K562 (cell line): ENCODE results near the gene LRRC1. TPM values are rescaled to one million over a fixed set of nuclear protein-coding genes. Genes with fewer than 3 reads are reported as not detected.

Source experiments
- ATAC-seq: fragments of 200-7000 bp; cut with Tn5 transposase; 3 replicates; pipeline ENCODE4 v1.9.1; 2020; ENCODE audit warnings: moderate library complexity
- BruUV-seq: library from RNA; stranded (reverse); fragments of 400-500 nt; replicated peaks from 2 replicates; lab custom pipeline; 2021; lab: Mats Ljungman, UMichigan
- CTCF ChIA-PET: fragments of 300-600 bp; formaldehyde crosslinking; extraction: SDS; loops from one replicate; lab custom pipeline; 2021; ENCODE audit warnings: low intra/inter-chr PET ratio; lab: Yijun Ruan, JAX
- POLR2A ChIA-PET: fragments of 300-600, 350-650 bp; sonication (Branson Sonifier 250); formaldehyde crosslinking; extraction: SDS; loops from one replicate; lab custom pipeline; 2021; ENCODE audit warnings: antibody characterized with exemption, inconsistent platforms; lab: Yijun Ruan, JAX
- DNase-seq, 4 experiments: peaks; one replicate each; pipeline versions ENCODE4 v3.0.0 to v3.0.0-alpha.2; 2011 to 2018; ENCODE audit warnings: low spot score in 3 of 4, mixed read lengths in 3 of 4; ENCODE audit errors: extremely low read depth in 1 of 4
- FAIRE-seq: peaks from 2 replicates; lab custom pipeline; 2011; peaks lifted over from hg19 to GRCh38; lab: Jason Lieb, UNC
- H2AFZ ChIP-seq: 2 replicates; pipeline ENCODE4 v1.6.0; 2011; ENCODE audit warnings: low read depth, low read length, control low read depth, inconsistent platforms
- H3K27ac ChIP-seq: fragments of 200-600 bp; 3 replicates; pipeline ENCODE4 v1.8.0; 2011; ENCODE audit warnings: low read depth, mild to moderate bottlenecking, control low read depth, inconsistent platforms, low read length, moderate library complexity, mixed read lengths; ENCODE audit errors: extremely low read depth
- H3K27me3 ChIP-seq, 2 experiments: fragments of 300-600 bp in 1 of 2; 2 replicates in 1 of 2; 3 replicates in 1 of 2; pipeline versions ENCODE4 v1.6.0 to v1.8.0; 2011; ENCODE audit warnings: inconsistent platforms in 2 of 2, low read length in 2 of 2, mild to moderate bottlenecking in 1 of 2, mixed read lengths in 1 of 2, moderate library complexity in 1 of 2; ENCODE audit not compliant: control insufficient read depth in 2 of 2, insufficient read depth in 2 of 2
- H3K36me3 ChIP-seq: fragments of 300-600 bp; 3 replicates; pipeline ENCODE4 v1.8.0; 2011; ENCODE audit warnings: mild to moderate bottlenecking, low read length, inconsistent platforms; ENCODE audit not compliant: control insufficient read depth, insufficient read depth
- H3K4me1 ChIP-seq, 2 experiments: fragments of 200-600 bp in 1 of 2; replicated peaks in 1 of 2; 2 replicates in 1 of 2; 3 replicates in 1 of 2; pipeline versions ENCODE4 v1.5.1 to v1.8.0; 2011; ENCODE audit warnings: inconsistent platforms in 2 of 2, low read length in 2 of 2, mild to moderate bottlenecking in 1 of 2, mixed read lengths in 1 of 2, moderate library complexity in 1 of 2; ENCODE audit not compliant: control insufficient read depth in 2 of 2, insufficient read depth in 2 of 2
- H3K4me2 ChIP-seq: 2 replicates; pipeline ENCODE4 v1.6.1; 2011; ENCODE audit warnings: low read length, control low read depth, inconsistent platforms, mixed read lengths; ENCODE audit not compliant: insufficient read depth
- H3K4me3 ChIP-seq: fragments of 200-600 bp; sonication (generic), shearing (Covaris generic); 2 replicates; pipeline ENCODE4 v1.5.1; 2016; ENCODE audit warnings: control low read depth, inconsistent platforms
- H3K79me2 ChIP-seq: fragments of 200-600 bp; 3 replicates; pipeline ENCODE4 v1.8.0; 2011; ENCODE audit warnings: low read length, inconsistent platforms; ENCODE audit not compliant: control insufficient read depth, insufficient read depth
- H3K9ac ChIP-seq, 2 experiments: 2 replicates each; pipeline versions ENCODE4 v1.6.0 to v1.6.1; 2011; ENCODE audit warnings: low read depth in 2 of 2, low read length in 2 of 2, control low read depth in 1 of 2, inconsistent platforms in 1 of 2, mild to moderate bottlenecking in 1 of 2, mixed read lengths in 1 of 2; ENCODE audit not compliant: insufficient read depth in 1 of 2
- H3K9me1 ChIP-seq: one replicate; pipeline ENCODE4 v1.6.0; 2011; ENCODE audit warnings: inconsistent platforms, mild to moderate bottlenecking, low read length, moderate library complexity; ENCODE audit not compliant: control insufficient read depth, insufficient read depth
- H3K9me3 ChIP-seq: replicated peaks from 2 replicates; pipeline ENCODE4 v1.5.1; 2011; ENCODE audit warnings: low read depth, low read length, inconsistent platforms; ENCODE audit not compliant: control insufficient read depth, insufficient read depth
- H4K20me1 ChIP-seq: replicated peaks from 2 replicates; pipeline ENCODE4 v1.6.1; 2011; ENCODE audit warnings: low read length, inconsistent platforms, mixed read lengths; ENCODE audit not compliant: control insufficient read depth, insufficient read depth
- CAMTA2 ChIP-seq: fragments of 250-450 bp; sonication (Bioruptor Pico); conservative IDR thresholded peaks from 2 replicates; pipeline ENCODE4 v1.5.1; 2022
- CBFA2T2 ChIP-seq: fragments of 450-650 bp; conservative IDR thresholded peaks from 2 replicates; pipeline ENCODE4 v1.6.1; 2017; ENCODE audit warnings: mild to moderate bottlenecking
- DEAF1 ChIP-seq: fragments of 450-650 bp; formaldehyde crosslinking; IDR thresholded peaks from 2 replicates; pipeline ENCODE4 v1.4.0; 2020; ENCODE audit warnings: mild to moderate bottlenecking, moderate library complexity
- GABPA ChIP-seq: fragments of 200-800 bp; sonication (Bioruptor generic); conservative IDR thresholded peaks from 2 replicates; pipeline ENCODE4 v1.6.1; 2016; ENCODE audit warnings: low read depth, missing genetic modification characterization, missing compliant biosample characterization
- NR2C1 ChIP-seq, 2 experiments: fragments of 450-650 bp; IDR thresholded peaks; 2 replicates each; pipeline ENCODE4 v1.6.1; 2017; ENCODE audit warnings: mild to moderate bottlenecking in 2 of 2, antibody characterized with exemption in 1 of 2, inconsistent platforms in 1 of 2, missing compliant biosample characterization in 1 of 2, missing genetic modification characterization in 1 of 2
- SRSF3 ChIP-seq: fragments of 200-400 bp; formaldehyde crosslinking; IDR thresholded peaks from 2 replicates; pipeline ENCODE4 v1.6.1; 2016; ENCODE audit warnings: mild to moderate bottlenecking, low read length, moderate library complexity; ENCODE audit not compliant: insufficient read depth
- TCF7L2 ChIP-seq: fragments of 150-350 bp; IDR thresholded peaks from 2 replicates; pipeline ENCODE4 v1.6.1; 2016; ENCODE audit warnings: low read depth, mild to moderate bottlenecking, low read length, moderate library complexity
- THAP12 ChIP-seq: fragments of 250-450 bp; sonication (Bioruptor Pico); IDR thresholded peaks from 2 replicates; pipeline ENCODE4 v1.9.0; 2021; ENCODE audit warnings: mild to moderate bottlenecking, inconsistent platforms
- WGBS: fragments of 100-300 bp; shearing (Covaris generic); methylation state at CpG from one replicate; pipeline ENCODE4 v1.1.6; 2016; ENCODE audit warnings: low coverage, mixed read lengths; ENCODE audit not compliant: insufficient coverage; ENCODE audit errors: missing lambda C conversion rate; 5-methylcytosine and 5-hydroxymethylcytosine counted together
- in situ Hi-C: fragments of 300-500 bp; cut with MboI; formaldehyde crosslinking; loops from 4 replicates; pipeline ENCODE4 v1.15.0; 2018; ENCODE audit warnings: inconsistent platforms, mixed read lengths
- intact Hi-C: fragments of 100-400 bp; cut with micrococcal nuclease; formaldehyde crosslinking; loops from 2 replicates; pipeline ENCODE4 v1.14.2; 2022
- polyA plus RNA-seq, 8 experiments: library from polyadenylated mRNA; depleted of rRNA in 4 of 8; stranded (reverse) in 5 of 8; unstranded in 3 of 8; fragments of >200 nt; fragmentation: Nextera tagmentation in 2 of 8; fragmentation: Illumina TruSeq in 1 of 8; extraction: Ambion mirVana in 2 of 8; extraction: Trizol in 1 of 8; gene quantifications; 2 replicates each; pipeline versions ENCODE4 v1.2.1 to v1.2.3, GENCODE V29; 2011 to 2014; ENCODE audit warnings: inconsistent platforms in 1 of 8, missing spikeins in 1 of 8
- total RNA-seq, 7 experiments: library from RNA; depleted of rRNA in 6 of 7; stranded (reverse); fragments of >200 nt in 6 of 7; fragmentation: Illumina TruSeq in 2 of 7; extraction: Trizol in 2 of 7; gene quantifications; 2 replicates each; pipeline versions ENCODE4 v1.2.1 to v1.2.3, GENCODE V29; 2011 to 2021; ENCODE audit warnings: low replicate concordance in 1 of 7
- TF ChIP-seq, protein P1 (sequence below): fragments of 450-650 bp; formaldehyde crosslinking; IDR thresholded peaks from 2 replicates; pipeline ENCODE4 v1.4.0; 2020; ENCODE audit warnings: mild to moderate bottlenecking
- TF ChIP-seq, protein P2 (sequence below): sonication (generic); IDR thresholded peaks from 2 replicates; pipeline ENCODE4 v1.6.1; 2016

Gene LRRC1
- total and polyA plus RNA-seq, 9 of the 15 experiments (the other 6 are each of a cell fraction or from before 2014, with no cell fraction given) = not detected

DNA sequence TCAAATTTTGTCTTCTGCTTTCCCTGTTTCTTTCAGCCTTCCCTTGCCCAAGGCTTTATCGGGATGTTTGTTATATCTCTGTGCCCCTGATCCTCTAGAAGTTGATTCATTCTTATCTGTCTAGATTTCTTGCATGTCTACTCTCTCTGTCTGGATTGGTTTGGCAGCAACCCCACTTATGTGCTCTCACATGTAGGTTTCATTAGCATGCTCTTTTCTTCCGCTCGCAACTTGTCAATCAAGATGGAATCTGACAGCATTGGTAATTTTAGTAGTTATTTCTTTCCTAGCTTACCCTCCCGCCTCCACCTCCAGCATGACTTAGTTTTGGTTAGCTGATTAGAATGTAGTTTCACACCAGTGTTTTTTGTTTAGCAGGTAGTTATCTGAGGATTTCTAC lies 39.3 kb downstream of the LRRC1 start:
- H3K27ac ChIP-seq = no peak overlapping the region
- intact Hi-C loops (no loop called here), in situ Hi-C loops (no loop called here)
- no peaks in the 10 kb centered on the region for H3K36me3 ChIP-seq
- TF ChIP-seq THAP12 (no peak), TCF7L2 (no peak), NR2C1 (IDR thresholded peaks at IDR 0.05) (no peak), NR2C1 (tag; IDR thresholded peaks at IDR 0.05) (no peak), CAMTA2 (CRISPR knock-in tag) (no peak), GABPA (no peak), CBFA2T2 (no peak), SRSF3 (no peak), DEAF1 (no peak)
- TF ChIP-seq, protein P1, sequence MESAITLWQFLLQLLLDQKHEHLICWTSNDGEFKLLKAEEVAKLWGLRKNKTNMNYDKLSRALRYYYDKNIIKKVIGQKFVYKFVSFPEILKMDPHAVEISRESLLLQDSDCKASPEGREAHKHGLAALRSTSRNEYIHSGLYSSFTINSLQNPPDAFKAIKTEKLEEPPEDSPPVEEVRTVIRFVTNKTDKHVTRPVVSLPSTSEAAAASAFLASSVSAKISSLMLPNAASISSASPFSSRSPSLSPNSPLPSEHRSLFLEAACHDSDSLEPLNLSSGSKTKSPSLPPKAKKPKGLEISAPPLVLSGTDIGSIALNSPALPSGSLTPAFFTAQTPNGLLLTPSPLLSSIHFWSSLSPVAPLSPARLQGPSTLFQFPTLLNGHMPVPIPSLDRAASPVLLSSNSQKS (CRISPR knock-in tag) = no peak
- TF ChIP-seq, protein P2, sequence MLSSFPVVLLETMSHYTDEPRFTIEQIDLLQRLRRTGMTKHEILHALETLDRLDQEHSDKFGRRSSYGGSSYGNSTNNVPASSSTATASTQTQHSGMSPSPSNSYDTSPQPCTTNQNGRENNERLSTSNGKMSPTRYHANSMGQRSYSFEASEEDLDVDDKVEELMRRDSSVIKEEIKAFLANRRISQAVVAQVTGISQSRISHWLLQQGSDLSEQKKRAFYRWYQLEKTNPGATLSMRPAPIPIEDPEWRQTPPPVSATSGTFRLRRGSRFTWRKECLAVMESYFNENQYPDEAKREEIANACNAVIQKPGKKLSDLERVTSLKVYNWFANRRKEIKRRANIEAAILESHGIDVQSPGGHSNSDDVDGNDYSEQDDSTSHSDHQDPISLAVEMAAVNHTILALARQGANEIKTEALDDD = no peak
- H3K9me1 ChIP-seq = no peaks in the 10 kb centered on the region
- H4K20me1 ChIP-seq = no peaks in the 10 kb centered on the region
- DNase-seq = no peak
- H3K79me2 ChIP-seq = no peaks in the 10 kb centered on the region
- H3K4me3 ChIP-seq = no peak overlapping the region
- POLR2A ChIA-PET = no interaction called here
- CTCF ChIA-PET = no interaction called here
- no peak overlapping the region for H3K4me2 ChIP-seq
- no peak overlapping the region for H3K9ac ChIP-seq
- no peak for ATAC-seq
- H3K9me3 ChIP-seq = no peaks in the 10 kb centered on the region
- no TSS peak for BruUV-seq
- FAIRE-seq = no peak
- WGBS = 1% methylated on average over 4 of the region's 4 CpGs
- H3K27me3 ChIP-seq = no peaks in the 10 kb centered on the region
- no peak overlapping the region for H2AFZ ChIP-seq
- H3K4me1 ChIP-seq = no peaks in the 10 kb centered on the region
